ENCODE measurements around the gene MED12L.

The MED12L gene

DNA sequence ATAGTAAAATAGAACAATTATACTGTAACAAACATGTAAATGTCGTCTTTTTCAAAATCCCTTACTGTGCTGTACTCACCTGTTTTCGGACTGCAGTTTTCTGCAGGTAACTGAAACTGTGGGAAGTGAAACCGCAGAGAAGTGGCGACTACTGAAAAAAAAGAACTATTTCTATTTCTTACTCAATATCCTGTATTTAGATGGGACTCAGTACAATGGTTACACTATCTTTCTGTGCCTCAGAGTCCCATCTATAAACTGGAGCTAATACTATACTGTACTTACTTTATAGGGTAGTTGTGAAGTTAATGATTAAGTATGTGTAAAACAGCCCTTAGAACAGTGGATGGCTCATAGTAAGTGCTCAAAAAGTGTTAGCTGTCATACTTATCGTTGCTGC, 313.4 kb downstream of the MED12L start:
- Histone ChIP-seq H3K9me3 (ENCODE audit: low read length) (no peaks in the 10 kb centered on the region), H3K36me3 (ENCODE audit: insufficient read depth, low read length) (peaks cover 15% of the 10 kb centered on the region), H3F3A (ENCODE audit: insufficient read depth, low read length) (no peaks in the 10 kb centered on the region; the same call in 1 of the 2 replicates), H2AFZ (ENCODE audit: low read length) (no peak overlapping the region), H3K4me1 (ENCODE audit: insufficient read depth, low read length, severe bottlenecking) (peaks cover 7% of the 10 kb centered on the region), H3K9ac (ENCODE audit: low read length) (no peak overlapping the region), H3K27ac (ENCODE audit: low read depth, low read length, poor library complexity, severe bottlenecking) (no peak overlapping the region), H3K27me3 (ENCODE audit: insufficient read depth, low read length) (no peaks in the 10 kb centered on the region), H4K20me1 (ENCODE audit: insufficient read depth, low read length) (no peaks in the 10 kb centered on the region), H3K4me2 (ENCODE audit: low read length) (no peak overlapping the region), H3K4me3 (ENCODE audit: low read depth, low read length, poor library complexity, severe bottlenecking) (no peak overlapping the region), H3K79me2 (ENCODE audit: insufficient read depth, low read length) (no peaks in the 10 kb centered on the region), H3K9me2 (ENCODE audit: low read depth, low read length) (no peaks in the 10 kb centered on the region)
- no peak for TF ChIP-seq EZH2 (IDR thresholded peaks at IDR 0.05; ENCODE audit: borderline replicate concordance, low read length)
- no peak for TF ChIP-seq CTCF (IDR thresholded peaks at IDR 0.05; ENCODE audit: low read length)

- H3K36me3 ChIP-seq (ENCODE audit: insufficient read depth, low read length) = peaks cover 15% of the 10 kb centered on the region; the same call in 1 of the 2 replicates
- peaks cover 12% of the 10 kb centered on the region for H3K4me1 ChIP-seq (ENCODE audit: insufficient read depth, low read length, severe bottlenecking)
- H2AFZ ChIP-seq (ENCODE audit: low read length) = no peak overlapping the region
- TF ChIP-seq CTCF (IDR thresholded peaks at IDR 0.05; ENCODE audit: low read length) = no peak
- no peak for TF ChIP-seq EZH2 (IDR thresholded peaks at IDR 0.05; ENCODE audit: borderline replicate concordance, low read length)
- no peaks in the 10 kb centered on the region; the same call in 1 of the 2 replicates for H3F3A ChIP-seq (ENCODE audit: insufficient read depth, low read length)
- no peak overlapping the region for H3K4me3 ChIP-seq (ENCODE audit: low read depth, low read length, poor library complexity, severe bottlenecking)
- H3K9me3 ChIP-seq (ENCODE audit: low read length) = no peaks in the 10 kb centered on the region
- H3K4me2 ChIP-seq (ENCODE audit: low read length) = no peak overlapping the region
- H3K9ac ChIP-seq (ENCODE audit: low read length) = no peak overlapping the region
- H3K79me2 ChIP-seq (ENCODE audit: insufficient read depth, low read length) = no peaks in the 10 kb centered on the region
- H3K27me3 ChIP-seq (ENCODE audit: insufficient read depth, low read length) = no peaks in the 10 kb centered on the region
- no peak overlapping the region for H3K27ac ChIP-seq (ENCODE audit: low read depth, low read length, poor library complexity, severe bottlenecking)
- no peaks in the 10 kb centered on the region for H3K9me2 ChIP-seq (ENCODE audit: low read depth, low read length)
- no peaks in the 10 kb centered on the region for H4K20me1 ChIP-seq (ENCODE audit: insufficient read depth, low read length)
Measured at GRCh38 chr3:151400341-151400740, 314.9 kb downstream of the MED12L start.

DNA sequence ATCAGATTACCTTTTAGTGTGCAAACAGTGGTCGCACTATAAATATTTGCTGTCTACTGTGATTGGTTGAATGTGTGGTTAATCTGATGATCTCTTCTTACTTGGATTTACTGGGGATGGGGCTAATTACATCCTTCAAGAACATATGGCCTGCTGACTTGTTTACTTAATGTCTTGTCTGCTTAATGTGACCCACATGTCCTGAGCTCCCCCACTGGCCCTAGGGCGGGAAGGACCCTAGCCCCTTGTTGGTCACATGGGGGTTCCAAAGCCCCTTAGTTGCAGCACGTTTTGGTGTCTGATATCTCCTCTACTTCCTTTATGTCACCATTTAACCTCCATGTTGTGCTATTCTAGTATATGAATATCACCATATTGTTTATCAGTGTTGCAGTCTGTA, 316.9 kb downstream of the MED12L start:
- no peaks in the 10 kb centered on the region for H3K27me3 ChIP-seq (ENCODE audit: insufficient read depth, low read length)
- H3K79me2 ChIP-seq (ENCODE audit: insufficient read depth, low read length) = no peaks in the 10 kb centered on the region
- no peak overlapping the region for H3K4me3 ChIP-seq (ENCODE audit: low read depth, low read length, poor library complexity, severe bottlenecking)
- no peaks in the 10 kb centered on the region for H4K20me1 ChIP-seq (ENCODE audit: insufficient read depth, low read length)
- H3K36me3 ChIP-seq (ENCODE audit: insufficient read depth, low read length) = peaks cover 9% of the 10 kb centered on the region; the same call in 1 of the 2 replicates
- H3K27ac ChIP-seq (ENCODE audit: low read depth, low read length, poor library complexity, severe bottlenecking) = no peak overlapping the region
- TF ChIP-seq EZH2 (IDR thresholded peaks at IDR 0.05; ENCODE audit: borderline replicate concordance, low read length) (no peak), CTCF (IDR thresholded peaks at IDR 0.05; ENCODE audit: low read length) (no peak)
- no peaks in the 10 kb centered on the region for H3K9me2 ChIP-seq (ENCODE audit: low read depth, low read length)
- no peak overlapping the region for H2AFZ ChIP-seq (ENCODE audit: low read length)
- no peak overlapping the region for H3K4me2 ChIP-seq (ENCODE audit: low read length)
- no peaks in the 10 kb centered on the region for H3F3A ChIP-seq (ENCODE audit: insufficient read depth, low read length)
- H3K4me1 ChIP-seq (ENCODE audit: insufficient read depth, low read length, severe bottlenecking) = peaks cover 12% of the 10 kb centered on the region
- no peaks in the 10 kb centered on the region for H3K9me3 ChIP-seq (ENCODE audit: low read length)
- H3K9ac ChIP-seq (ENCODE audit: low read length) = no peak overlapping the region
